ENCODE results near the gene DIO1. TPM values are rescaled to one million over a fixed set of nuclear protein-coding genes. Genes with fewer than 3 reads are reported as not detected.
A peak's percentile ranks its signal among the peaks of the same experiment; 100 is the strongest.

DIO1 gene
- total RNA-seq: 1 to 10 TPM; 1.1 to 1.9 TPM
- polyA plus RNA-seq: under 1 TPM; 0.24 to 0.41 TPM
- long read RNA-seq, donor 1: 0 reads
- long read RNA-seq, donor 2: 0 reads
- long read RNA-seq, donor 3: 0 reads
- long read RNA-seq, donor 4: 0 reads
- long read RNA-seq, donor 5, partial matches to known transcripts: 0 of 1 reads
- long read RNA-seq, donor 5, other reads (novel, unspliced or antisense): 0 of 1 reads

DNA sequence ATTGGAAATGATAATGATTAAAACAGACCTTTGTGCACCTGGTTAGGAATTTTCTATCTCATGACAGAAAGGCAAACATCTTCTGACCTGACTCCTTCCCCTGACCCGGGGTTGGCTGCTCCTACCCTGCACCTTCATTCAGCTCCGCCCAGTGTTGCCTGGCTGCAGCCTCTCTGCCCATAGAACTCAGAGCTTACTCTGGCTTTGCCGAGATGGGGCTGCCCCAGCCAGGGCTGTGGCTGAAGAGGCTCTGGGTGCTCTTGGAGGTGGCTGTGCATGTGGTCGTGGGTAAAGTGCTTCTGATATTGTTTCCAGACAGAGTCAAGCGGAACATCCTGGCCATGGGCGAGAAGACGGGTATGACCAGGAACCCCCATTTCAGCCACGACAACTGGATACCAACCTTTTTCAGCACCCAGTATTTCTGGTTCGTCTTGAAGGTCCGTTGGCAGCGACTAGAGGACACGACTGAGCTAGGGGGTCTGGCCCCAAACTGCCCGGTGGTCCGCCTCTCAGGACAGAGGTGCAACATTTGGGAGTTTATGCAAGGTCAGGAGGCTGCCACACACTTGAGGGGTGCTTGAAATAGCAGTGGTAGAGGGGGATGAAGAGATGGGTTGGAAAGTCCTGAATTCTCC is at the start of gene DIO1:
TSS of gene DIO1 (plus strand) at position 189 of the 638 bp plus-strand sequence. CDS start at position 213, 24 bp downstream.
- TF ChIP-seq, protein P1, sequence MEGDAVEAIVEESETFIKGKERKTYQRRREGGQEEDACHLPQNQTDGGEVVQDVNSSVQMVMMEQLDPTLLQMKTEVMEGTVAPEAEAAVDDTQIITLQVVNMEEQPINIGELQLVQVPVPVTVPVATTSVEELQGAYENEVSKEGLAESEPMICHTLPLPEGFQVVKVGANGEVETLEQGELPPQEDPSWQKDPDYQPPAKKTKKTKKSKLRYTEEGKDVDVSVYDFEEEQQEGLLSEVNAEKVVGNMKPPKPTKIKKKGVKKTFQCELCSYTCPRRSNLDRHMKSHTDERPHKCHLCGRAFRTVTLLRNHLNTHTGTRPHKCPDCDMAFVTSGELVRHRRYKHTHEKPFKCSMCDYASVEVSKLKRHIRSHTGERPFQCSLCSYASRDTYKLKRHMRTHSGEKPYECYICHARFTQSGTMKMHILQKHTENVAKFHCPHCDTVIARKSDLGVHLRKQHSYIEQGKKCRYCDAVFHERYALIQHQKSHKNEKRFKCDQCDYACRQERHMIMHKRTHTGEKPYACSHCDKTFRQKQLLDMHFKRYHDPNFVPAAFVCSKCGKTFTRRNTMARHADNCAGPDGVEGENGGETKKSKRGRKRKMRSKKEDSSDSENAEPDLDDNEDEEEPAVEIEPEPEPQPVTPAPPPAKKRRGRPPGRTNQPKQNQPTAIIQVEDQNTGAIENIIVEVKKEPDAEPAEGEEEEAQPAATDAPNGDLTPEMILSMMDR (IDR thresholded peaks at IDR 0.05; ENCODE audit: control extremely low read depth, extremely low read depth): no peak
- Histone ChIP-seq H3K9me3 (ENCODE audit: control insufficient read depth in 4 of 4, insufficient read depth in 3 of 4, low read length in 3 of 4) (no peaks in the 10 kb centered on the region), H3K4me1 (ENCODE audit: control insufficient read depth in 5 of 5, insufficient read depth in 5 of 5, low read length in 5 of 5) (peaks cover 1 to 10% (median 7%) of the 10 kb centered on the region in 5 donors), H3K4me3 (no peak within 1 kb of the TSS), H3K36me3 (ENCODE audit: control insufficient read depth in 4 of 4, insufficient read depth in 4 of 4, low read length in 4 of 4) (no peaks in the 10 kb centered on the region), H3K27me3 (ENCODE audit: control insufficient read depth in 3 of 3, insufficient read depth in 3 of 3, low read length in 2 of 3) (no peaks in the 10 kb centered on the region), H3K9ac (ENCODE audit: insufficient read depth in 1 of 2, low read length in 2 of 2) (no peak within 1 kb of the TSS), H3K27ac (ENCODE audit: low read depth in 1 of 2, low read length in 1 of 2) (peak within 1 kb of the TSS in 1 of 2 donors; percentile 45)
- DNase-seq (no peak), ATAC-seq (ENCODE audit: insufficient read depth, low FRiP score) (no peak)
- WGBS, 2 donors: 73 to 87% methylated on average over 14 of the region's 14 CpGs

DNA sequence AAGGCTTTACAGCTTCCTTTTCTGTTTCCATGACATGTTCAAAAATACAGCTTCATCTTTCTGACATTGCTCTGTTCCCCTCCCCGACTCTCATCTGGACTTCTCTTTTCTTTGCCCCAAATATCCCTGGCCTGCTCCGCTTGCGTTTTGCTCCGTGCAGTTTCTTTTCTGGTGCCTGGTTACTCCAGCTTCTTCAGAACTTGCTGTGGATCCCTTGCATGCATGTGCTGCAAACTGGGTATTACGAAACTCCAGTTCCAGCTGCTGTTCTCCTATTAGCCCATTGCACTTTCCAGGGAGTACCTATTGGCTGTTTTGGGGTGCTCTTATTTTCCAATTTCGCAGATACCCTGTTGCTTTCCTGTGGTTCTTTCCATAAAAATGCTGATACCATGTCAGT is 46.0 kb upstream of the DIO1 start:
- no peak overlapping the region for H3K9ac ChIP-seq (ENCODE audit: insufficient read depth in 1 of 2, low read length in 2 of 2)
- ATAC-seq (ENCODE audit: insufficient read depth, low FRiP score) (no peak), DNase-seq (no peak)
- H3K4me1 ChIP-seq (ENCODE audit: control insufficient read depth in 5 of 5, insufficient read depth in 5 of 5, low read length in 5 of 5): no peaks in the 10 kb centered on the region
- TF ChIP-seq, protein P1 (IDR thresholded peaks at IDR 0.05; ENCODE audit: control extremely low read depth, extremely low read depth): no peak
- H3K27ac ChIP-seq (ENCODE audit: low read depth in 1 of 2, low read length in 1 of 2): no peak overlapping the region
- peaks cover 0 to 10% (median 5%) of the 10 kb centered on the region in 4 donors for H3K36me3 ChIP-seq (ENCODE audit: control insufficient read depth in 4 of 4, insufficient read depth in 4 of 4, low read length in 4 of 4)
- peaks cover 0 to 3% (median 0%) of the 10 kb centered on the region in 4 donors for H3K9me3 ChIP-seq (ENCODE audit: control insufficient read depth in 4 of 4, insufficient read depth in 3 of 4, low read length in 3 of 4)
- H3K27me3 ChIP-seq (ENCODE audit: control insufficient read depth in 3 of 3, insufficient read depth in 3 of 3, low read length in 2 of 3): no peaks in the 10 kb centered on the region
- WGBS, 2 donors: 81 to 82% methylated on average over 6 of the region's 6 CpGs
- H3K4me3 ChIP-seq: no peak overlapping the region

DNA sequence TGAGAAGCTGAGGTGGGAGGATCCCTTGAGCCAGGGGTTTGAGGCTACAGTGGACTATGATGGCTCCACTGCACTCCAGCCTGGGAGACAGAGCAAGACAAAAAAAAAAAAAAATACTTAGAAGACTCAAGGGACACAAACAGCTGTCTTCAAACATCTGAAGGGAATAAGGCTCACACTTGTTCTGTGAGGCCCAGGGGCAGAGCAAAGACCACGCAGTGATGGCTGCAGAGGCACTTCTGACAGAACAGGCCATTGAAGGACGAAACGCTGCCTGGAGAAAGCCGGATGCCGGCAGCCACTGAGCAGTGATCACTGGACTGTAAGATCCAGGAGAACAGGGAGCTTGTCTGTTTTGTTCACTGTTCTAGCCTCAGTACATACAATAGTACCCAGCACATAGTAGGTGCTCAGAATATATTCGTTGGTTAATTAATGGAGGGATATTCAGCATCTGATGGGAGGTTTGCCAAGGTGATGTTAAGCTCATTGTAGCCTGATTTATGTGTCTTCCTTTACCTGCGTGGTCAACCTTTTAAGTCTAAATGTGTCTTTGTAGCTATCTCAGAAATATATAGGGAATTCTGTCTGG is 43.8 kb upstream of the DIO1 start:
- Histone ChIP-seq H3K4me3 (no peak overlapping the region), H3K27ac (ENCODE audit: low read depth in 1 of 2, low read length in 1 of 2) (no peak overlapping the region), H3K9ac (ENCODE audit: insufficient read depth in 1 of 2, low read length in 2 of 2) (no peak overlapping the region), H3K36me3 (ENCODE audit: control insufficient read depth in 4 of 4, insufficient read depth in 4 of 4, low read length in 4 of 4) (peaks cover 3 to 23% (median 11%) of the 10 kb centered on the region in 4 donors), H3K9me3 (ENCODE audit: control insufficient read depth in 4 of 4, insufficient read depth in 3 of 4, low read length in 3 of 4) (peaks cover 0 to 3% (median 0%) of the 10 kb centered on the region in 4 donors), H3K4me1 (ENCODE audit: control insufficient read depth in 5 of 5, insufficient read depth in 5 of 5, low read length in 5 of 5) (no peaks in the 10 kb centered on the region), H3K27me3 (ENCODE audit: control insufficient read depth in 3 of 3, insufficient read depth in 3 of 3, low read length in 2 of 3) (no peaks in the 10 kb centered on the region)
- TF ChIP-seq, protein P1 (IDR thresholded peaks at IDR 0.05; ENCODE audit: control extremely low read depth, extremely low read depth): no peak
- ATAC-seq (ENCODE audit: insufficient read depth, low FRiP score): no peak
- WGBS, 2 donors: 89 to 95% methylated on average over 7 of the region's 7 CpGs
- DNase-seq: no peak
